Hematopoietic multipotent progenitor cell treated with erythropoietin and hydrocortisone succinate and interleukin-3 and kit ligand, for 6 days (in vitro differentiated cells): ENCODE results near the gene KIF21B.

Source experiments
- DNase-seq: peaks from one replicate; pipeline ENCODE4 v3.0.0-alpha.2; 2015

The KIF21B gene

GRCh38 chr1:201048521-201048920 lies 25.0 kb upstream of the KIF21B start:
- DNase-seq: no peak

DNA sequence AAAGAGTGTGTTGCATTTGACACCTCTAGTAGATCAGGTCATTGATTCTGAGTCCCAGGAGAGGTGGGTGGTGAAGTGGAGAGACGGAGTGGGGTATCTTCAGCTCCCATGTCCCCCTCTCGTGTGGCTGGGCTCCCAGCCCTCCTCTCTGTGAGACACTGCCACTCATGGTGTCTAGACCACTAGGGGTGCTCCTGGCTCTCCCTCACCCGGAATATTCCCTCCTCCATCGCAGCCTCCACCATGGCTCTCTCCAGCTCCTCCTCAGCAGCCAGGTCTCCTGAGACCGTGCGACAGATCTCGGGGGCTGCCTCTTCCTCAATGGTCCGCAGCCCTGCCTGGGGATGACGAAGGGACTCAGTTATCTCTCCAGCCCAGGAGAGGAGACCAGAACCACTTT lies 20.6 kb upstream of the KIF21B start:
- no peak for DNase-seq

DNA sequence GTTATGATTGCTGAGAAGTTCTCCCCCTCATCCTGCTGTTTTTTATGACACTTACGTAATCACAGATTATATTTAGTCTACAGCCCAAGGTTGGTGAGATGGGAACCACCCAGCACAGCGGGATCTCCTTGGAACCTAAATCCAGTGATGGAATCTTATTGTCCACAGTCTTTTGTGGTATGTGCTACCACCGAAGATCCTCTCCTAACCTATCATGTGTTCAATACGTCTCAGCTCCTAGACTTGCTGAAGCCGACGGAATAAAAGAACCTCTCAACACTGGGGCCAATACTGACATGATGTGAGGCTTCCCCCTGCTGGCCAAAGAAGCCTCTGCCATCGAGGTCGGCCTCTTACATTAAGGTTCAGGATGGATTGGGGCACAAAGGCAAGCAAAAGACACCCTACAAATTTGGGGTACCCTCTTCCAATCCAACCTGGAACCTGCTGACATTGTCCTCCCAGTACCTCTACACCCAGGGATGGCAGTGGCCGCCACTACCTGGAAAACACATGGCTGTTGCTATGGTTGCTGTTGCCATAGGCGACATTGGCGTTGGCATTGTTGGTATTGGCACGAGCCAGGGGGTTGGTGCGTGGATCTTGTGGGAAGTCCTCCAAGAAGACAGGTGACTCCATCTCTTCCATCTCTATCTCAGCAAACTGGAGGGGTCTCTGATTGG lies 19.4 kb upstream of the KIF21B start:
- DNase-seq: peak; percentile 86

GRCh38 chr1:201041011-201041410 lies 17.5 kb upstream of the KIF21B start:
- no peak for DNase-seq

DNA sequence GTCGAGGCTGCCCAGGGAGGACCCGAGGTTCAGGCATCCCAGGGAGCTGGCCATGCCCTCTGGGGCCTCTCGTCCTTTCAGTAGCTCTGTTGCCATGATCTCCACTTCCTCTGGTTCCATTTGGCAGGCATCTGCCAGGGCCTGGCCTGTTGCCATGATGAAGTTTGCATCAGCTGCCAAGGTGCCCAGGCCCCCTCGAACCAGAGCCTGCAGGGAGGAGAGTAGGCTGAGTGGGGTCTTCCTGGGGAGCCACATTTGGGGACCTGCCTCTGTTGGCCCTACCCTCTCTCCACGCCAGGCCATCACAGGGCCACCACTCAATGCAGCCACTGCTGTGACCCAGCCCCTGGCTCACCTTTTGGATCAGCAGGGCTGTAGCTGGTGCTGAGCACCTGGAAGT lies 16.4 kb upstream of the KIF21B start:
- DNase-seq: no peak

- no peak for DNase-seq
These were observed 15.9 kb upstream of the KIF21B start for GRCh38 chr1:201039418-201039817.

GRCh38 chr1:201038186-201038876 lies 14.8 kb upstream of the KIF21B start:
- DNase-seq: no peak

DNA sequence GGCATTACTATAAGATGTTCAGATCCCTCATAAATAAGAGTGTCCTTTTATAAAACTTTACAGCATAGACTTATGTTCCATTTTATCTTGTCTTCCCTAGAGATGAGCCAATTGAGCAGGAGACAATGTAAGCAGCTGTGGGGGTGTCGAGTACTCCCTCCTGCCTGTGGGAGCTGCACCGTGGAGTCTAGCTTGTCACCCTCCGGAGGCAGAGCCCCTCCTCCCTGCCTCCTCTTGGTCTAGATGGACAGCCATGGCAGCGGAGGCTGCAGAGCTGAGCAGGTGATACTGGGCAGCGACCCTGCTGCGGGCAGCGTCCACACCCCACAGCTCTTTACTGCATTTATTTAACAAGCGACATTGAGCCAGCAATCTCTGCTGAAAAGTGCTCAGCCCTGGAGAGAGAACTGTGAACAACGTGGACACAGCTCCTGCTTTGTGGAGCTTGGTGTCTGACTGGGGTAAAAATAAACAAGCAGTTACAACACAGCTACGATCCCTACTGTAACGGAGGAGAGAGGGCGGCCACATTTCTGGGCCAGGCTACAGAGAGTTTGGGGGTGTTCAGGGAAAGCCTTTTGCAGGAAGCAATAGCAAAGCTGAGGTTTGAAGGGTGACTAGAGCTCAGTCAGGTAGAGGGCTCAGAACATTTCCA lies 12.8 kb upstream of the KIF21B start:
- DNase-seq: no peak

- DNase-seq: no peak
These were observed 11.2 kb upstream of the KIF21B start for GRCh38 chr1:201034671-201035070.

DNA sequence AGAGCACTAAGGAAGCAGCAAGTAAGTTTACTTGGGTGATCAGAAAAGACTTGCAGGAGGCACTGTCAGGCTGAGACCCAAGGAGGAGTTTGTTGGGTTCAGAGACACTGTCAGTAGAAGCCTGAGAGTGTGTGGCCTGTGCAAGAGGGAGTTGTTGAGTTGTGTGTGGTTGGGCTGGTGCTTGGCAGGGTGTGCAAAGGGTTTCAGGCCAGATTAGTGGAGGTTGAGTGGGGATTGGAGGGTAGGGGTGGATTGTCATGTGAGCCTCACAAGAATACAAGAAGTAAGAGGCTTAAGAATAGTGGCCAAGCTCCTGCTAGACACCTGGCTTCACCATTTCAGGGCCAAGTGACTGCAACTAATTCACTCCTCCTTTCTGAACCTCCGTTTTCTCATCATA lies 8.9 kb upstream of the KIF21B start:
- DNase-seq: no peak

DNA sequence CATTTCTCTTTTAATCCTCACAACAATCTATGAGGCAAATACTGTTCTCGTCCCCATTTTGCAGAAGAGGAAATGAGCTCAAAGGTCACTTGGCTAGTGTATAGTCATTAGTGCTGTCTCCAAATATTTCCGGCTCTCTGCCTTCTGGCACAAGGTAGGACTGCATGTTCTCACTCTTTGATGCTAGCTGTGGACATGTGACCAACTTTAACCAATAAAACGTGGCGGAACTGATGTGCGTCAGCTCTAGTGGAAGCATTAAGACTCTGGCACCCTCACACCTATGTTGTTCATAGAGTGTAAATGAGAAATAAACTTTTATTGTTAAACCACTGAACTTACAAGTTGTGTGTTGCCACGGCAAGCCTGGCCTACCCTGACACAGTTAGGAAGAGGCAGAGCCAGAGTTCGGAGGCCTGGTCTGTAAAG lies 5.0 kb upstream of the KIF21B start:
- no peak for DNase-seq

GRCh38 chr1:201026836-201027235 lies 3.3 kb upstream of the KIF21B start:
- peak; percentile 62 for DNase-seq

DNA sequence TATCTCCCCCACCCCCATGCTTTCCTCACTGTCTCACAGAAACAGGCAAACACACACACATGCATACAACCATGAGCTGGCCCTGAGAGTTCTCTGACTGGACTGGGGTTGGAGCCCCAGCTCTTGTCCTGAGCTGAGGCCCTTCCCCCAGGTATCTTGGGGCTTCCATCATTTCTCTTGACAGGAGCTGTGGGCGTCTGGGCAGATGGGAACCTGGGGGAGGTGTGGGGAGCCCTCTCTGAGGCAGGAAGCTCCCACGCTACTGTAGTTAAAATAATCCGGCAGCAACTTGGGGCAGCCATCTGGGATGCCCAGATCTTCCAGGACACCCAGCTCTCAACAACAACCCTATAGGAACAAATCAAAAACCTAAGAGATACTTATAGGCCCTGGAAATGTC lies 2.7 kb upstream of the KIF21B start:
- DNase-seq: no peak

- peak; percentile 49 for DNase-seq
These were observed 2.1 kb upstream of the KIF21B start for GRCh38 chr1:201025571-201026002.

DNA sequence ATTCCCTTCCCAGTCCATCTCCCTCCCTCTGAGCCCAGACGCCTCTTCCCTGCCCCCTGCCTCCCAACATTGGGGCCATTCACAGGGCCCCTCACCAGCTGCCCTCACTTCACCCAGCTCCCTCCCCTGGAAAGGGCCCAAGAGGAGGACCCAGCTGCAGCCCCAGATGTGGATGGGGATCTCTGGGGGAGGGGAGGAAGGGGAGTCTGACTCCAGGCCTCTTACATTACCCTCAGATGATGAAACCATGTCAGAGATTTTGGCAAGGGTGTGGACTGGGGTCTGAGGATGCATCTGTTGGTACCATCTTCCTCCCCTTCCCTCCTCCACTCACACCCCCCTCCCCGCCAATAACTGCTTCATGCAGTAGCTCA lies 1.1 kb upstream of the KIF21B start:
- no peak for DNase-seq

- DNase-seq: no peak
These were observed 558 bp upstream of the KIF21B start for GRCh38 chr1:201023920-201024624.

GRCh38 chr1:201022820-201023516 lies 546 bp downstream of the KIF21B start:
- DNase-seq: peak; percentile 47

GRCh38 chr1:201022493-201022819 lies 1.1 kb downstream of the KIF21B start:
- DNase-seq: peak; percentile 53

DNA sequence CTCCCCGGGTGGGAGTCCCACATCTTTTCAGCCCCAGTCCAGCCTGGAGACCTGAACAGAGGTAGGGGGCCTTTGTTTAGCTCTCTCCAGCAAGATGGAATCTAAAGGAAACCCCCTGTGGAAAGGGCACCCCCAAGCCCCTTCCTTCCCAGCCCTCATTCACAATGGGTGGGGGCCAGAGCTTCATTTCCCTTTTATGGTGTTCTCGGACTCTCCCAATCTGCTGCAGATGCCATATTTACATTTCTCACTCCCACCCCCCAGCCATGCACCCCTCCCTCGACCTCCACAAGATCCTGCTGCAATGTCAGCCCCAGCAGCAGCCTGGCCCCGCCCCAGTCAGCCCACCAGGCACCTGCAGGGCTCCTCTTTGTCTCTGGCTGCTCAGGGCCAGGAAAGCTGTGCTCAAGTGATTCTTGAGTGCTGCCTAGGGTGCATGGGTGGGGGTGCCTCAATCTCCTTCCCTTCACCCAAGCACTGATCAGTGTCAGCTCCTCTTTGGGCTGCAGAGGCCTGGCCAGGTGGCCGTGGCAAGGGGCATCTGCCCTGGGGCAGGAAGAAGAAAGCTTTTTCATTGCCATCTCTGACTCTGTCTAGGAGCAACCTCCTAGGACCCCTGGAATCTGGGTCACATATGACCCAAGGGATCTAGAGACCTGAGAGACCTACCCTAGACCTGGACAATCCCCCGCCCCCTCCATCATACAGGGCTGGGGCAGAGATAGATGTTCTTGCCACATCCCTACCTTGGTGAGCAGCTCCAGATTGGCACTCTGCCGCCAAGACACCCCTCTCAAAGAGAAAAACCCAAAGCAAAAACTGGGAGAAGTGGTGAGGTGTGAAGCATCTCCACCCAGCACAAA lies 1.7 kb downstream of the KIF21B start:
- no peak for DNase-seq

DNA sequence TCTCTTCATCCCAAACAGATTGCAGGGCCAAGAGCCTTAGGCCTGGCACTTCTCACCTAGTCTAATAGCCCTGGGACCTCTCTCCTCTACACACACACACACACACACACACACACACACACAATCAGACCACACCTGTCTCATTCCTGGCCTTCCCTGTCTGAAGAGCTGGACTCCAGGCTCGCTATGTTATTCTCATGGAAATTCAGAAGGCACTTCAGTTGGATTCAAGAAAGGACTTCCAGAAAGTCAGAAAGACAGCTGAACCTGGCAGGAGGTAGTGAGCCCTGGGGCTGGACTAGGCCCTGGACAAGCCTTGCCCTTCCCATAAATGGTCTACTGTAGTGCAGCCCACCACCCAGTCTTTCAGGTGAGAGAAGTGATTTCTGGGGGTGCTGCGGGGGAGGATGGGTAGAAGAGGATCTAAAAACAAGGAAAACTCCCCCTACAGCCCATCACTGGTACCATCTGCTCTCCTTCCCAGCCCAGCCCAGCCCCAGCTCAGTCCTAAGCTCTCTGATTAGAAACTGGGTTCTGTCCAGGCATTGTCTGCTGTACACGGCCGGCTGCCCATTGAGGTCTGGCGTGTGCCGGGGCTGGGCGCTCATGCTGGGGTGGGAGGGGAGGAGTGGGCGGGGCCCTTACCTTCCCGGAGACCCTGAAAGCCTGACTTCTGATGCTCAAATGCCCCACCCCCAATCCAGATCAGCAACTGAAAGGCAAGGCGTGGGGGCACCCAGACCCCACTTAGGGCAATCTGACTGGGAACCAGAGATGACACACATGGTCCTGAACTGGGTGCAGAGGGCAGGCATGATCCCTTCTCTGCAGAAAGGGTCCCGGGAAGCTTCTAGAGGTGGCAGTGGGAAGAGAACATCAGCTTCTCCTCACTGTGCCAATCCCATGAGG lies 2.5 kb downstream of the KIF21B start:
- DNase-seq: peak; percentile 79

DNA sequence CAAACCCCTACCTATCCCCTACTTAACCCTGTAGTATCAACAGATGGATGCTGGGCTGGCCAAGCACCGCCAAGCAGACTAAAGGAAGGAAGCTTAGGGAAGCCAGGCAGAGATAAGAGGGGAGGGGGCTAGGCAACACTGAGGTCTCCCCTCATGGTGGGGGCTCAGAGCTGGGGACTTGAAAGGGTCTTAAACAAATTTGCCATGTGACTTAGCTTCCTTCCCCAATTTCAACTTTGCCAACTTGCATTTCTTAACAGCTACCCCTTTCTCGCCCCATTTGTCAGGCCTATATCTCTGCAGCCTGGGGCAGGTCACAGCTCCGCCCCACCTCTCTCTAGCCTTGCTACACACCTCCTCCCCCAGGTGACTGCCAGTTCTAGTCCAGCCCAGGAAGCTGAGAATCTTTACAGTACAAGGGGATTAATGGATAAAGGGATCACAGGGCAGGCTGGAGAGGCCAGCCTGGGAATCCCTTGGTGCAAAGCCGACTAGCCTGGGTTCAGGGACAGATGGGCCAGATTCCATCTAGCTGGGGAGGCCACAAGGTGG lies 3.4 kb downstream of the KIF21B start:
- peak; percentile 63 for DNase-seq
